SU-DHL-6 (cell line): ENCODE data around the gene KISS1.

Source experiments
- H2AFZ ChIP-seq: fragments of 200-600 bp; sonication (generic); 2 replicates; pipeline ENCODE4 v1.6.1; 2014; ENCODE audit warnings: low read depth, mild to moderate bottlenecking, moderate library complexity, mixed read lengths, antibody characterized with exemption, low read length; ENCODE audit not compliant: severe bottlenecking
- H3F3A ChIP-seq: fragments of 200-600 bp; shearing (Covaris generic); 2 replicates; pipeline ENCODE4 v1.6.0; 2016; ENCODE audit warnings: antibody characterized with exemption, mild to moderate bottlenecking; ENCODE audit not compliant: insufficient read depth
- H3K27ac ChIP-seq: fragments of 200-600 bp; sonication (generic); 2 replicates; pipeline ENCODE4 v1.5.1; 2016; ENCODE audit warnings: low read depth, mild to moderate bottlenecking, low read length, moderate library complexity, mixed read lengths
- H3K27me3 ChIP-seq: fragments of 200-600 bp; sonication (generic), shearing (Covaris generic); 2 replicates; pipeline ENCODE4 v1.6.0; 2014; ENCODE audit warnings: mild to moderate bottlenecking, low read length
- H3K36me3 ChIP-seq: fragments of 200-600 bp; sonication (generic); 2 replicates; pipeline ENCODE4 v1.6.1; 2014; ENCODE audit warnings: mild to moderate bottlenecking, low read length, mixed read lengths
- H3K4me2 ChIP-seq: fragments of 300-600, 200-600 bp; shearing (Covaris generic), sonication (generic); 2 replicates; pipeline ENCODE4 v1.6.0; 2014; ENCODE audit warnings: low read length, low read depth, mild to moderate bottlenecking; ENCODE audit not compliant: poor library complexity, severe bottlenecking
- H3K4me3 ChIP-seq: fragments of 200-600 bp; sonication (generic); 2 replicates; pipeline ENCODE4 v1.5.1; 2014; ENCODE audit warnings: antibody characterized with exemption, low read length, mild to moderate bottlenecking, mixed read lengths; ENCODE audit not compliant: insufficient read depth, poor library complexity, severe bottlenecking
- H3K79me2 ChIP-seq: fragments of 200-600 bp; sonication (generic); 2 replicates; pipeline ENCODE4 v1.6.1; 2014; ENCODE audit warnings: mild to moderate bottlenecking, low read length, moderate library complexity; ENCODE audit not compliant: insufficient read depth
- H3K9ac ChIP-seq: fragments of 200-600 bp; sonication (generic); 2 replicates; pipeline ENCODE4 v1.7.0; 2014; ENCODE audit warnings: mild to moderate bottlenecking, low read length
- H3K9me2 ChIP-seq: fragments of 200-600 bp; sonication (generic); replicated peaks from 2 replicates; pipeline ENCODE4 v1.6.1; 2014; ENCODE audit warnings: low read length; ENCODE audit not compliant: insufficient read depth
- H3K9me3 ChIP-seq: fragments of 200-600 bp; sonication (generic); 2 replicates; pipeline ENCODE4 v1.6.1; 2014; ENCODE audit warnings: low read length, mixed read lengths; ENCODE audit not compliant: insufficient read depth
- H4K20me1 ChIP-seq: fragments of 200-600 bp; sonication (generic); 2 replicates; pipeline ENCODE4 v1.6.1; 2014; ENCODE audit warnings: low read depth, mild to moderate bottlenecking, antibody characterized with exemption, low read length, moderate library complexity, mixed read lengths
- EZH2phosphoT487 ChIP-seq: fragments of 200-600 bp; sonication (generic), shearing (Covaris generic); conservative IDR thresholded peaks from 2 replicates; pipeline ENCODE4 v1.6.1; 2018; ENCODE audit warnings: mild to moderate bottlenecking, antibody characterized with exemption, low read length, moderate library complexity, mixed read lengths
- TF ChIP-seq, protein P1 (sequence below): fragments of 200-600 bp; sonication (generic); IDR thresholded peaks from one replicate; pipeline ENCODE4 v1.5.1; 2017; ENCODE audit warnings: antibody characterized with exemption, mild to moderate bottlenecking, low read length, moderate library complexity; ENCODE audit not compliant: insufficient read depth, poor library complexity, severe bottlenecking

Gene KISS1, protein sequence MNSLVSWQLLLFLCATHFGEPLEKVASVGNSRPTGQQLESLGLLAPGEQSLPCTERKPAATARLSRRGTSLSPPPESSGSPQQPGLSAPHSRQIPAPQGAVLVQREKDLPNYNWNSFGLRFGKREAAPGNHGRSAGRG

DNA sequence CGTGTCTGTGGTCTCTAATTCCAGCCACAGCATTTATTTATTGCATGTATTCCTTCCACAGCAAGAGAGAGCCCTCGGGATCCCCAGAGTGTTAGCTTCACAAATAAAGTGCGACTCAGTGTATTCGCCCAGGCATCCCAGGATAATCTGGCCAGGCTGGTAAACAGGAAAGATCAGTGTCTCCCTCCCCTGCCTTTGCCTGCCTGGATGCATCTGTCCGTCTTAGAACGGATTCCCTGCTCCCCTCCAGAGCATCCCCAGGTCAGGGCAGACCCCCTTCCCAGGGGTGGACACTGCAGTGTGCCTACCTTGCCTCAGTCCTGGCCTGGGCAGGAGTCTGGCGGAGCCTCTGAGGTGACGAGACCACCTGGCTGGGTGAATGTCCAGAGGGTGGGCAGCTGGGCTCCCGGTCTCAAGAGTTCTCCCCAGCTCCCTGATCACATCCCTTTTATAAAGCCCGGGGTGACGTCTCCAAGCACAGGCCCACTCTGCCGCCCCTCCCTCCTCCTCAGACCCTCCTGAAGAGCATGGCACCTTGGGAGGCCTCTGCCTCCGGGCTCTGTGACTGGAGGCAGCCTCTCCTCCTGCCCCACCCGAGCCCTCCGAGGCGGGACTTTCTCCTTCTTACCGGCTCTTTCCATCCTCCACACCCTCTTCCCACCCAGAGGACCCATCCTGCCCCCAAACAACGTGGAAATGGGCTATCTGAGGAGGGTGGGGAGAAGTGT, at the start of gene KISS1:
KISS1 (minus strand) TSS at position 424 of the 728 bp plus-strand sequence. CDS start 3,615 bp downstream, outside the sequence.
- no peaks in the 10 kb centered on the region for H3F3A ChIP-seq
- no peaks in the 10 kb centered on the region for H4K20me1 ChIP-seq
- no peak within 1 kb of the TSS for H2AFZ ChIP-seq
- H3K4me3 ChIP-seq, result no peak within 1 kb of the TSS
- H3K9me2 ChIP-seq, result no peaks in the 10 kb centered on the region
- H3K9ac ChIP-seq, result no peak within 1 kb of the TSS
- no peak within 1 kb of the TSS for H3K27ac ChIP-seq
- no peaks in the 10 kb centered on the region for H3K27me3 ChIP-seq
- H3K79me2 ChIP-seq, result no peaks in the 10 kb centered on the region
- H3K36me3 ChIP-seq, result no peaks in the 10 kb centered on the region
- TF ChIP-seq EZH2phosphoT487, result no peak
- TF ChIP-seq, protein P1, sequence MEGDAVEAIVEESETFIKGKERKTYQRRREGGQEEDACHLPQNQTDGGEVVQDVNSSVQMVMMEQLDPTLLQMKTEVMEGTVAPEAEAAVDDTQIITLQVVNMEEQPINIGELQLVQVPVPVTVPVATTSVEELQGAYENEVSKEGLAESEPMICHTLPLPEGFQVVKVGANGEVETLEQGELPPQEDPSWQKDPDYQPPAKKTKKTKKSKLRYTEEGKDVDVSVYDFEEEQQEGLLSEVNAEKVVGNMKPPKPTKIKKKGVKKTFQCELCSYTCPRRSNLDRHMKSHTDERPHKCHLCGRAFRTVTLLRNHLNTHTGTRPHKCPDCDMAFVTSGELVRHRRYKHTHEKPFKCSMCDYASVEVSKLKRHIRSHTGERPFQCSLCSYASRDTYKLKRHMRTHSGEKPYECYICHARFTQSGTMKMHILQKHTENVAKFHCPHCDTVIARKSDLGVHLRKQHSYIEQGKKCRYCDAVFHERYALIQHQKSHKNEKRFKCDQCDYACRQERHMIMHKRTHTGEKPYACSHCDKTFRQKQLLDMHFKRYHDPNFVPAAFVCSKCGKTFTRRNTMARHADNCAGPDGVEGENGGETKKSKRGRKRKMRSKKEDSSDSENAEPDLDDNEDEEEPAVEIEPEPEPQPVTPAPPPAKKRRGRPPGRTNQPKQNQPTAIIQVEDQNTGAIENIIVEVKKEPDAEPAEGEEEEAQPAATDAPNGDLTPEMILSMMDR, result no peak
- no peak within 1 kb of the TSS for H3K4me2 ChIP-seq
- no peaks in the 10 kb centered on the region for H3K9me3 ChIP-seq

DNA sequence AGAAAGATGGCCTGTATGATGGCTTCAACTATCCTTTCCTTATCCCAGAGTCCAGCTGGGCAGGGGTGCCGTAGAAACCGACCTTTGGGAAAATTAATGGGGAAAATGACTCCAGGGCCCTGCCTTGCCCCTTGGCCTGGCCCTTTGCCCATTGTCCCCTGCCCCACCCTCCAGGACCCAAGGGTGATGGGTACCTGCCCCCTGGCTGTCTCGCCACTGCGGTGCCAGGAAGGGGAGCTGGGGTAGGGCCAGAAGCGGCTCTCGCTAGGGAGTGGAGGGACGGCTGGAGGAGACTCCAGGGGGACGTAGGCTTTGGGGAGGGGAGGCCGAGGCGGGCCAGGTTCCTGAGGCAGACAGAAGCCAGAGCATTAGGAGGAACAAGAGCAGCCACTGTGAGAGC, 46.6 kb upstream of the KISS1 start:
- no peak overlapping the region for H3K27ac ChIP-seq
- no peaks in the 10 kb centered on the region for H3K36me3 ChIP-seq
- TF ChIP-seq, protein P1, result no peak
- TF ChIP-seq EZH2phosphoT487, result no peak
- H3K4me2 ChIP-seq, result no peak overlapping the region
- H4K20me1 ChIP-seq, result no peaks in the 10 kb centered on the region
- no peaks in the 10 kb centered on the region for H3K9me2 ChIP-seq
- no peak overlapping the region for H3K4me3 ChIP-seq
- H3K9ac ChIP-seq, result no peak overlapping the region
- no peaks in the 10 kb centered on the region for H3F3A ChIP-seq
- no peaks in the 10 kb centered on the region for H3K27me3 ChIP-seq
- H2AFZ ChIP-seq, result no peak overlapping the region
- no peaks in the 10 kb centered on the region for H3K9me3 ChIP-seq
- no peaks in the 10 kb centered on the region for H3K79me2 ChIP-seq

DNA sequence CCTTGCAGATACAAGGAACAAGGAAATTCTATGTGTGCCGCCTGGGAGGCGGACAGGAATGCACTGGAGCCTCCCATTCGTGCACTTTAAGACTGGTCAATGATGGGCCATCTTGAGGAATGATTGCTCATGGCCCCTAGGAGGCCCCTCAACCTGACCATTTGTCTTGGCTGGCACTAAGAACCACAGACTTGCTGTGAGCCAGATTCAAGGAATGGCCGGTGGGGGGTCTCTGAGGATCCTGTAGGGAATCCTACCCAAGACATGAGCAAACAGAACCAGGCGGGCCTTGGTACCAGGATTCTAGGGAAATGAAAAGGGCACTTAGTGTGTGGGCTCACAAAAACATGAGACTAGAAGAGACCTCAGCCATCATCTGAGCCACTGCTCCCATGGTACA, 45.6 kb upstream of the KISS1 start:
- H3K79me2 ChIP-seq, result no peaks in the 10 kb centered on the region
- H4K20me1 ChIP-seq, result no peaks in the 10 kb centered on the region
- no peak overlapping the region for H3K4me3 ChIP-seq
- no peaks in the 10 kb centered on the region for H3K36me3 ChIP-seq
- no peaks in the 10 kb centered on the region for H3K9me3 ChIP-seq
- TF ChIP-seq, protein P1, result no peak
- TF ChIP-seq EZH2phosphoT487, result no peak
- no peaks in the 10 kb centered on the region for H3K27me3 ChIP-seq
- no peak overlapping the region for H2AFZ ChIP-seq
- no peaks in the 10 kb centered on the region for H3F3A ChIP-seq
- no peaks in the 10 kb centered on the region for H3K9me2 ChIP-seq
- H3K4me2 ChIP-seq, result no peak overlapping the region
- H3K27ac ChIP-seq, result no peak overlapping the region
- no peak overlapping the region for H3K9ac ChIP-seq
